Common myeloid progenitor, CD34-positive (primary cell): ENCODE measurements around the gene IL20.

Experiments
- CTCF ChIA-PET: fragments of 350-600 bp; sonication (Branson Sonifier 250); formaldehyde crosslinking; loops from one replicate; lab custom pipeline; 2021; ENCODE audit warnings: antibody characterized with exemption; lab: Charles Lee
- POLR2A ChIA-PET: fragments of 350-600 bp; sonication (Branson Sonifier 250); formaldehyde crosslinking; loops from one replicate; lab custom pipeline; 2021; ENCODE audit warnings: antibody characterized with exemption; lab: Charles Lee
- DNase-seq, 3 donors: peaks; one replicate each; pipeline versions ENCODE4 v3.0.0 to v3.0.0-alpha.2; 2013
- H3K27ac ChIP-seq, 2 experiments: 1 replicate in 1 of 2; 2 replicates in 1 of 2; pipeline ENCODE4 v1.7.0; 2013; ENCODE audit warnings: inconsistent platforms in 2 of 2, low read length in 2 of 2, mild to moderate bottlenecking in 2 of 2, low read depth in 1 of 2, moderate library complexity in 1 of 2; ENCODE audit not compliant: severe bottlenecking in 2 of 2, insufficient read depth in 1 of 2, poor library complexity in 1 of 2
- H3K27me3 ChIP-seq, 5 experiments: replicated peaks in 2 of 5; 1 replicate in 3 of 5; 2 replicates in 2 of 5; pipeline versions ENCODE4 v1.6.1 to v1.7.0; 2013; ENCODE audit warnings: low read length in 4 of 5, mild to moderate bottlenecking in 2 of 5, moderate library complexity in 2 of 5, inconsistent platforms in 1 of 5; ENCODE audit not compliant: insufficient read depth in 5 of 5, control insufficient read depth in 4 of 5
- H3K36me3 ChIP-seq, 4 experiments: 1 replicate in 2 of 4; 2 replicates in 2 of 4; pipeline versions ENCODE4 v1.6.1 to v1.7.0; 2013; ENCODE audit warnings: low read length in 3 of 4, control low read depth in 1 of 4, mild to moderate bottlenecking in 1 of 4; ENCODE audit not compliant: control insufficient read depth in 4 of 4, insufficient read depth in 4 of 4
- H3K4me1 ChIP-seq, 4 experiments: 1 replicate in 3 of 4; 2 replicates in 1 of 4; pipeline versions ENCODE4 v1.6.1 to v1.7.1; 2013; ENCODE audit warnings: low read length in 3 of 4, mild to moderate bottlenecking in 3 of 4, control low read depth in 1 of 4, inconsistent platforms in 1 of 4, moderate library complexity in 1 of 4; ENCODE audit not compliant: control insufficient read depth in 4 of 4, insufficient read depth in 4 of 4; ENCODE audit errors: control extremely low read depth in 1 of 4
- H3K4me3 ChIP-seq, 7 experiments: 1 replicate in 4 of 7; 2 replicates in 3 of 7; pipeline versions ENCODE4 v1.5.1 to v1.7.0; 2013; ENCODE audit warnings: mild to moderate bottlenecking in 7 of 7, low read length in 6 of 7, moderate library complexity in 6 of 7, inconsistent platforms in 2 of 7, low read depth in 2 of 7, control low read depth in 1 of 7; ENCODE audit not compliant: insufficient read depth in 4 of 7, control insufficient read depth in 1 of 7; ENCODE audit errors: extremely low read depth in 1 of 7
- H3K9me3 ChIP-seq, 5 experiments: 1 replicate in 4 of 5; 2 replicates in 1 of 5; pipeline versions ENCODE4 v1.6.1 to v1.7.1; 2013; ENCODE audit warnings: low read length in 4 of 5, mild to moderate bottlenecking in 2 of 5, inconsistent platforms in 1 of 5, low read depth in 1 of 5, moderate library complexity in 1 of 5; ENCODE audit not compliant: control insufficient read depth in 4 of 5, insufficient read depth in 2 of 5; ENCODE audit errors: control extremely low read depth in 1 of 5
- WGBS: methylation state at CpG from one replicate; pipeline ENCODE4 v1.1.5; 2013; ENCODE audit not compliant: insufficient coverage; 5-methylcytosine and 5-hydroxymethylcytosine counted together

The IL20 gene

GRCh38 chr1:206916000-206916709 lies 50.7 kb downstream of the IL20 start:
- Histone ChIP-seq H3K4me3 (no peak overlapping the region), H3K27me3 (no peaks in the 10 kb centered on the region), H3K4me1 (peaks cover 4 to 30% (median 11%) of the 10 kb centered on the region in 4 experiments), H3K36me3 (peaks cover 0 to 2% (median 0%) of the 10 kb centered on the region in 4 experiments), H3K9me3 (no peaks in the 10 kb centered on the region), H3K27ac (no peak overlapping the region)
- 98% methylated on average over 7 of the region's 8 CpGs for WGBS
- DNase-seq: no peak
- ChIA-PET CTCF (interaction anchor here (0.6 to 9.3 kb wide), 6 partner anchors 10 to 107 kb away, joined by 3 to 111 read pairs (median 3); no protein-coding TSS in a partner anchor), POLR2A (no interaction called here)

GRCh38 chr1:206918076-206918475 lies 52.7 kb downstream of the IL20 start:
- Histone ChIP-seq H3K9me3 (no peaks in the 10 kb centered on the region), H3K27ac (no peak overlapping the region), H3K4me3 (no peak overlapping the region), H3K36me3 (no peaks in the 10 kb centered on the region), H3K4me1 (peaks cover 16 to 41% (median 30%) of the 10 kb centered on the region in 4 experiments), H3K27me3 (no peaks in the 10 kb centered on the region)
- 53% methylated on average over 2 of the region's 3 CpGs for WGBS
- ChIA-PET CTCF (interaction anchor here (0.8 to 9.3 kb wide), 16 partner anchors 9 to 283 kb away, joined by 3 to 111 read pairs (median 4); partner anchors contain the start of genes DYRK3 and IL20), POLR2A (interaction anchor here (1.1 kb wide), 1 partner anchor 9 kb away, joined by 3 read pairs; no protein-coding TSS in a partner anchor)
- no peak for DNase-seq
